IMR-90 (cell line): Measurements from ENCODE around the gene CUBN. TPM values are rescaled to one million over a fixed set of nuclear protein-coding genes. Genes with fewer than 3 reads are reported as not detected.

Experiments
- ATAC-seq: fragments of 200-7000 bp; cut with Tn5 transposase; 2 replicates; pipeline ENCODE4 v1.9.1; 2020; ENCODE audit warnings: low read depth, mild to moderate bottlenecking, moderate library complexity
- BruUV-seq: library from RNA; stranded (reverse); fragments of 400-500 nt; replicated peaks from 2 replicates; lab custom pipeline; 2021; lab: Mats Ljungman, UMichigan
- CTCF ChIA-PET: fragments of 300-600 bp; formaldehyde crosslinking; extraction: SDS; loops from one replicate; lab custom pipeline; 2021; ENCODE audit warnings: antibody characterized with exemption; lab: Yijun Ruan, JAX
- POLR2A ChIA-PET: fragments of 300-600 bp; sonication (Branson Sonifier 250); formaldehyde crosslinking; loops from one replicate; lab custom pipeline; 2022; ENCODE audit warnings: antibody characterized with exemption; ENCODE audit not compliant: unreplicated experiment; lab: Charles Lee
- DNase-seq: peaks from one replicate; pipeline ENCODE4 v3.0.0; 2013
- H2AFZ ChIP-seq: replicated peaks from 2 replicates; pipeline ENCODE3; 2013; ENCODE audit warnings: low read length, mild to moderate bottlenecking; ENCODE audit not compliant: poor library complexity
- H2AK5ac ChIP-seq: 2 replicates; pipeline ENCODE4 v1.6.1; 2013; ENCODE audit warnings: low read depth, low read length, inconsistent platforms
- H2AK9ac ChIP-seq: replicated peaks from 2 replicates; pipeline ENCODE3; 2013; ENCODE audit warnings: mild to moderate bottlenecking, low read depth, low read length, moderate library complexity; ENCODE audit not compliant: poor library complexity
- H2BK120ac ChIP-seq: 2 replicates; pipeline ENCODE4 v1.6.1; 2013; ENCODE audit warnings: low read depth, low read length, inconsistent platforms
- H2BK15ac ChIP-seq: 3 replicates; pipeline ENCODE4 v1.6.1; 2013; ENCODE audit warnings: low read depth, low read length, inconsistent platforms
- H2BK20ac ChIP-seq: 2 replicates; pipeline ENCODE4 v1.6.1; 2013; ENCODE audit warnings: low read depth, mild to moderate bottlenecking, inconsistent platforms, low read length, moderate library complexity
- H2BK5ac ChIP-seq: 2 replicates; pipeline ENCODE4 v1.6.1; 2013; ENCODE audit warnings: mild to moderate bottlenecking, low read depth, low read length, inconsistent platforms; ENCODE audit not compliant: poor library complexity, severe bottlenecking
- H3K14ac ChIP-seq: replicated peaks from 2 replicates; pipeline ENCODE4 v1.6.1; 2013; ENCODE audit warnings: low read depth, low read length, inconsistent platforms
- H3K18ac ChIP-seq: 2 replicates; pipeline ENCODE4 v1.6.1; 2013; ENCODE audit warnings: low read depth, low read length, control low read depth
- H3K23ac ChIP-seq: 2 replicates; pipeline ENCODE4 v1.6.1; 2013; ENCODE audit warnings: low read depth, low read length, inconsistent platforms
- H3K27ac ChIP-seq: 2 replicates; pipeline ENCODE4 v1.5.1; 2013; ENCODE audit warnings: mild to moderate bottlenecking, control low read depth, low read length; ENCODE audit not compliant: insufficient read depth
- H3K27me3 ChIP-seq: 2 replicates; pipeline ENCODE4 v1.6.1; 2013; ENCODE audit warnings: low read length; ENCODE audit not compliant: control insufficient read depth, insufficient read depth
- H3K36me3 ChIP-seq: 2 replicates; pipeline ENCODE4 v1.6.1; 2013; ENCODE audit warnings: low read length, mixed read lengths; ENCODE audit not compliant: control insufficient read depth, insufficient read depth
- H3K4ac ChIP-seq: 2 replicates; pipeline ENCODE4 v1.6.1; 2013; ENCODE audit warnings: low read depth, low read length, inconsistent platforms
- H3K4me1 ChIP-seq: 2 replicates; pipeline ENCODE4 v1.6.1; 2013; ENCODE audit warnings: low read length, mixed read lengths; ENCODE audit not compliant: control insufficient read depth, insufficient read depth
- H3K4me2 ChIP-seq: 2 replicates; pipeline ENCODE4 v1.6.1; 2013; ENCODE audit warnings: low read depth, mild to moderate bottlenecking, control low read depth, low read length, moderate library complexity
- H3K4me3 ChIP-seq: 2 replicates; pipeline ENCODE4 v1.5.1; 2013; ENCODE audit warnings: low read depth, mild to moderate bottlenecking, control low read depth, low read length, moderate library complexity; ENCODE audit not compliant: insufficient read depth
- H3K56ac ChIP-seq: 2 replicates; pipeline ENCODE4 v1.6.1; 2013; ENCODE audit warnings: low read length, inconsistent platforms; ENCODE audit not compliant: insufficient read depth; ENCODE audit errors: extremely low read depth
- H3K79me1 ChIP-seq, 2 experiments: 2 replicates each; pipeline ENCODE4 v1.6.1; 2013; ENCODE audit warnings: low read length in 2 of 2, inconsistent platforms in 1 of 2, low read depth in 1 of 2
- H3K9ac ChIP-seq: 2 replicates; pipeline ENCODE4 v1.6.1; 2013; ENCODE audit warnings: low read depth, low read length, control low read depth
- H3K9me1 ChIP-seq: 2 replicates; pipeline ENCODE4 v1.6.1; 2013; ENCODE audit warnings: low read length, inconsistent platforms; ENCODE audit not compliant: insufficient read depth
- H3K9me3 ChIP-seq: 2 replicates; pipeline ENCODE4 v1.6.1; 2013; ENCODE audit warnings: low read length; ENCODE audit not compliant: control insufficient read depth, insufficient read depth
- H4K20me1 ChIP-seq: 2 replicates; pipeline ENCODE4 v1.6.1; 2013; ENCODE audit warnings: low read length, inconsistent platforms; ENCODE audit not compliant: insufficient read depth
- H4K5ac ChIP-seq: 2 replicates; pipeline ENCODE4 v1.6.1; 2013; ENCODE audit warnings: mild to moderate bottlenecking, low read depth, low read length, control low read depth
- H4K8ac ChIP-seq, 2 experiments: 2 replicates each; pipeline ENCODE4 v1.6.1; 2013; ENCODE audit warnings: low read depth in 2 of 2, low read length in 2 of 2, control low read depth in 1 of 2, inconsistent platforms in 1 of 2
- H4K91ac ChIP-seq: 2 replicates; pipeline ENCODE4 v1.6.1; 2013; ENCODE audit warnings: low read depth, low read length, inconsistent platforms; ENCODE audit not compliant: insufficient read depth
- CEBPB ChIP-seq: IDR thresholded peaks from 2 replicates; pipeline ENCODE4 v1.6.1; 2012; ENCODE audit warnings: low read depth, low read length, improper control_type of control experiment
- CHD1 ChIP-seq: IDR thresholded peaks from 2 replicates; pipeline ENCODE4 v1.6.1; 2012; ENCODE audit warnings: low read depth, low read length, improper control_type of control experiment
- ELK1 ChIP-seq: fragments of 150-350 bp; IDR thresholded peaks from 2 replicates; pipeline ENCODE4 v1.6.1; 2016; ENCODE audit warnings: low read depth, mild to moderate bottlenecking, low read length, moderate library complexity, borderline replicate concordance
- MAFK ChIP-seq: IDR thresholded peaks from 2 replicates; pipeline ENCODE4 v1.6.1; 2012; ENCODE audit warnings: low read depth, low read length, improper control_type of control experiment
- NFE2L2 ChIP-seq: fragments of 150-350 bp; IDR thresholded peaks from 2 replicates; pipeline ENCODE4 v1.6.1; 2016; ENCODE audit warnings: low read depth, mild to moderate bottlenecking, low read length
- POLR2A ChIP-seq: IDR thresholded peaks from 2 replicates; pipeline ENCODE4 v1.6.1; 2012; ENCODE audit warnings: mild to moderate bottlenecking, low read depth, low read length
- RCOR1 ChIP-seq: IDR thresholded peaks from 2 replicates; pipeline ENCODE4 v1.6.1; 2012; ENCODE audit warnings: mild to moderate bottlenecking, low read length, improper control_type of control experiment; ENCODE audit not compliant: insufficient replicate concordance
- RFX5 ChIP-seq: IDR thresholded peaks from 2 replicates; pipeline ENCODE4 v1.8.0; 2012; ENCODE audit warnings: low read depth, mild to moderate bottlenecking, low read length, moderate library complexity
- WGBS, 2 experiments: methylation state at CpG; one replicate each; pipeline versions ENCODE4 v1.1.5 to v1.1.7; 2013; ENCODE audit warnings: missing lambda C conversion rate in 2 of 2; ENCODE audit not compliant: insufficient read length in 1 of 2; ENCODE audit errors: extremely low coverage in 2 of 2; 5-methylcytosine and 5-hydroxymethylcytosine counted together
- dilution Hi-C: fragments of 300-500 bp; cut with HindIII; formaldehyde crosslinking; loops from one replicate; pipeline ENCODE4 v1.14.3; 2018; ENCODE audit warnings: low sequenced_read_pairs; ENCODE audit not compliant: unreplicated experiment
- in situ Hi-C: fragments of 300-500 bp; cut with MboI; formaldehyde crosslinking; loops from 3 replicates; pipeline ENCODE4 v1.14.3; 2019; ENCODE audit warnings: low sequenced_read_pairs, inconsistent platforms, mixed read lengths
- intact Hi-C: fragments of 100-400 bp; cut with micrococcal nuclease; formaldehyde crosslinking; loops from 2 replicates; pipeline ENCODE4 v1.10.0; 2022
- polyA plus RNA-seq, 3 experiments: library from polyadenylated mRNA; depleted of rRNA; stranded (reverse); fragments of >200 nt; gene quantifications; 2 replicates each; pipeline ENCODE4 v1.2.3, GENCODE V29; 2012; ENCODE audit warnings: low replicate concordance in 1 of 3
- total RNA-seq: library from RNA; depleted of rRNA; stranded (reverse); fragments of >200 nt; gene quantifications from 2 replicates; pipeline ENCODE4 v1.2.3, GENCODE V29; 2012
- TF ChIP-seq, protein P1 (sequence below): conservative IDR thresholded peaks from 2 replicates; pipeline ENCODE4 v1.5.1; 2012; ENCODE audit warnings: mild to moderate bottlenecking, low read depth, low read length, improper control_type of control experiment

CUBN gene
- total and polyA plus RNA-seq, 2 of the 4 experiments (the other 2 are of a cell fraction) = 0.19 to 0.54 TPM

DNA sequence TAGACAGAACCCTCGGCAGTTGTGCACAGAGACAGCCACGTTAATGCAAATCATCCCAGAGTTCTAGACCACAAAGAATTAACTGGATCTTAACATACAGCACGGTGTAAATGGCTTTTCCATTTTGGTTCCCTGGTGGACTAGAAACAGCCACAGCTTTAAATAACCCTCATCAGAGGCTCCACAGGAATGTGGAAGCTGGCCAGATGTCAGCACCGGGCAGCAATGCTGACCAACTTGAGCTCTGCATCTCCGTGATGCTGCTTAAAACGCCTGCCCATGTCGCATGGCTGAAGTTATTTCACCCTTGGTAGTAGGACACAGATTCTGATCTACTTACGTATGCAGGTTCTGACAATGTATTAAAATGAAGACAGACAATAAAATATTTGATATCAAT is 336.9 kb downstream of the CUBN start:
- H2BK15ac ChIP-seq = no peak overlapping the region
- no peak overlapping the region for H2AK9ac ChIP-seq
- ChIA-PET CTCF (interaction anchor here (0.6 kb wide), 1 partner anchor 1549 kb away, joined by 3 read pairs; no protein-coding TSS in a partner anchor), POLR2A (no interaction called here)
- no peak overlapping the region for H3K18ac ChIP-seq
- H3K23ac ChIP-seq = no peak overlapping the region
- no peak overlapping the region for H3K9ac ChIP-seq
- H3K9me3 ChIP-seq = no peaks in the 10 kb centered on the region
- no peak overlapping the region for H3K4me2 ChIP-seq
- peak; percentile 47 for DNase-seq
- H4K20me1 ChIP-seq = peaks cover 44% of the 10 kb centered on the region
- H2AFZ ChIP-seq = no peak overlapping the region
- intact Hi-C loops = no loop called here
- peaks cover 31 to 73% of the 10 kb centered on the region in 2 experiments for H3K79me1 ChIP-seq
- no peak overlapping the region for H3K4me3 ChIP-seq
- dilution Hi-C loops = no loop called here
- peaks cover 12% of the 10 kb centered on the region; the same call in 1 of the 2 replicates for H3K9me1 ChIP-seq
- no peak overlapping the region for H4K91ac ChIP-seq
- H3K36me3 ChIP-seq = no peaks in the 10 kb centered on the region; the same call in 1 of the 2 replicates
- no peaks in the 10 kb centered on the region for H3K27me3 ChIP-seq
- H3K14ac ChIP-seq = no peak overlapping the region
- ATAC-seq = peak; percentile 61
- H2BK120ac ChIP-seq = no peak overlapping the region
- H4K5ac ChIP-seq = no peak overlapping the region
- H3K27ac ChIP-seq = no peak overlapping the region
- 0 out of 2 replicates have a peak, but pooled peaks cover 1% of the 10 kb centered on the region for H3K4me1 ChIP-seq
- 80% methylated on average over 1 of the region's 8 CpGs; no CpG with 5 or more reads in 1 of the 2 experiments for WGBS, 2 experiments
- no peak overlapping the region for H2BK5ac ChIP-seq
- in situ Hi-C loops = no loop called here
- no peak overlapping the region for H4K8ac ChIP-seq
- H3K4ac ChIP-seq = no peak overlapping the region
- no TSS peak for BruUV-seq
- no peak overlapping the region for H2BK20ac ChIP-seq
- TF ChIP-seq ELK1 (no peak), CHD1 (no peak), NFE2L2 (no peak), MAFK (no peak), POLR2A (no peak), RCOR1 (no peak), CEBPB (no peak), RFX5 (no peak)
- TF ChIP-seq, protein P1, sequence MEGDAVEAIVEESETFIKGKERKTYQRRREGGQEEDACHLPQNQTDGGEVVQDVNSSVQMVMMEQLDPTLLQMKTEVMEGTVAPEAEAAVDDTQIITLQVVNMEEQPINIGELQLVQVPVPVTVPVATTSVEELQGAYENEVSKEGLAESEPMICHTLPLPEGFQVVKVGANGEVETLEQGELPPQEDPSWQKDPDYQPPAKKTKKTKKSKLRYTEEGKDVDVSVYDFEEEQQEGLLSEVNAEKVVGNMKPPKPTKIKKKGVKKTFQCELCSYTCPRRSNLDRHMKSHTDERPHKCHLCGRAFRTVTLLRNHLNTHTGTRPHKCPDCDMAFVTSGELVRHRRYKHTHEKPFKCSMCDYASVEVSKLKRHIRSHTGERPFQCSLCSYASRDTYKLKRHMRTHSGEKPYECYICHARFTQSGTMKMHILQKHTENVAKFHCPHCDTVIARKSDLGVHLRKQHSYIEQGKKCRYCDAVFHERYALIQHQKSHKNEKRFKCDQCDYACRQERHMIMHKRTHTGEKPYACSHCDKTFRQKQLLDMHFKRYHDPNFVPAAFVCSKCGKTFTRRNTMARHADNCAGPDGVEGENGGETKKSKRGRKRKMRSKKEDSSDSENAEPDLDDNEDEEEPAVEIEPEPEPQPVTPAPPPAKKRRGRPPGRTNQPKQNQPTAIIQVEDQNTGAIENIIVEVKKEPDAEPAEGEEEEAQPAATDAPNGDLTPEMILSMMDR = no peak
- H2AK5ac ChIP-seq = no peak overlapping the region
- H3K56ac ChIP-seq = no peak overlapping the region
